Iris pigment epithelial cell (primary cell): ENCODE results near the gene SLC31A1.
"Not testable (repeated sequence)": the region's sequence is repeated elsewhere in the genome, so short reads cannot be mapped to it uniquely, and the experiment has no call there.

Experiments
- DNase-seq: peaks from one replicate; pipeline ENCODE4 v3.0.0-alpha.2; 2011; ENCODE audit warnings: low read depth

SLC31A1 gene

GRCh38 chr9:113266174-113266573 lies 44.8 kb downstream of the SLC31A1 start:
- DNase-seq = peak; percentile 6

- DNase-seq = no peak
These were observed 46.7 kb downstream of the SLC31A1 start for GRCh38 chr9:113267911-113268566.

DNA sequence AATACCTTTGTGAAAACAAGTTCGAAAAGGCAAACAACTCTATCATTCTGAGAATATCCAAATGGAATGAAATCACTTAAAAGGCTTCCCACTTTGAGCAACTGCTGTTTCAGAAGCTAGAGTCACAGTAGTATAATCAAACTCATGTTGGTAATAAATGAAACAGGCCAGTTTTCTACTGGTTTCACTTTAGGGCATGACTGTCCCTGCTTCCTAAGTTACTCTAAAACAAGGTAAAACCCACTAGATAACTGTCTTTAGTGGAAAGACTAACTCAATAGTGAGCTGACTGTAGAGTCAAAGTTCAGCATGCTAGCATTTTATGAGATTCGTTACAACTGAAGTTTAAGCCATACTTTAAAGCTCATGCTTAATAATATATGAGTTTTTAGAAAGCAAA lies 48.0 kb downstream of the SLC31A1 start:
- DNase-seq = no peak

DNA sequence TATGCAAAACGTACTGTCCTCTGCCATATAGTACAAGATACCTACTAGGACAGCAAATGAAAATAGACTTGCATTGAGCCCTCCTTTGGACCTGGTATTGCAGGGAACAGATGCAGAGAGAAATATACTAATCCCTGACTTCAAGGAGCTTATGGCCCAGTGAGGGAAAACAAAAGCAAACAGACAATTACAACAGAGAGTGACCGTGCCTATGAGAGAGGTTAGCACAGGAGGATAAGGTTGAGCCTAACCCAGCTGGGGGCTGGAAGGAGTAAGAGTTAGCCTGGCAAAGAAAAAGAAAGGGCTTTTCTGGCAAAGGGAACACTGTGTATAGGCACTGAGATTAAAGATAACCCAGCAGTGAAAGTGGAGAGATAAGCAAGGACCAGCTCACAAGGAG lies 48.5 kb downstream of the SLC31A1 start:
- DNase-seq = no peak

DNA sequence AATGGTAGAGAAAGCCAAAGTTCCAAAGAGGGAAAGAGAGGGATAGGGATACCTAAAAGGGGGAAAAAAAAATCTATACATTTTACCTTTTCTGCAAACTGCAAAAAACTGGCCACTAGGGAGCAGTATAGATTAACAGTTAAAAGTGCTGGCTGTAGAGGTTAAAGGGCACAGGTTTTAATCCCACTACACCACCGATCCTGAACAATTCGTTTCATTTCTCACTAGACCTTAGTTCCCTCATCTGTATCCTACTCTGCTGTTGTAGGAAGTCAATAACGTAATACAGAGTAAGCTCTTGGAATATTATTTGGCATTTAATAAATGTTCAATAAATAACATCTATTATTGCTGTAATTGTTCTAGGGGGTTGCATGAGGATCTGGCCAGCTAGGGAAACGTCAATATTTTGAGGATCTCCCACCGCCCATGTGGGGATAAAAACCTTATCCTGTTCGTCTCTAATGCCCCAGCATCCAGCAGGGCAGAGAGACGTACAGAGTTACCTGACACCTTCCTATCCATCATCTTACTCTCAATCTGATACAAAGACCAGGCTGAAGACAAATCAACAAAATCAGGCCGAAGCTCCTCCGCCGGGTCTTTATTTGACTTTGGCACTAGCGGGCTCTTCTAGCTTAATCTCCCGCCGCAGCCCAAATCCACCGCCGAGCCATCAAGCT lies 53.3 kb downstream of the SLC31A1 start:
- DNase-seq = peak; percentile 57

- DNase-seq = peak; percentile 99
These were observed 54.1 kb downstream of the SLC31A1 start, which contains the start of the genes CDC26 and PRPF4 for GRCh38 chr9:113275157-113276131. Gene CDC26 (minus strand): TSS chr9:113275572. CDS start chr9:113272507, 3,065 bp downstream. Gene PRPF4 (plus strand): TSS chr9:113275658. CDS start chr9:113275744, 86 bp downstream.

- DNase-seq = no peak
These were observed 57.5 kb downstream of the SLC31A1 start for GRCh38 chr9:113278840-113279239.

DNA sequence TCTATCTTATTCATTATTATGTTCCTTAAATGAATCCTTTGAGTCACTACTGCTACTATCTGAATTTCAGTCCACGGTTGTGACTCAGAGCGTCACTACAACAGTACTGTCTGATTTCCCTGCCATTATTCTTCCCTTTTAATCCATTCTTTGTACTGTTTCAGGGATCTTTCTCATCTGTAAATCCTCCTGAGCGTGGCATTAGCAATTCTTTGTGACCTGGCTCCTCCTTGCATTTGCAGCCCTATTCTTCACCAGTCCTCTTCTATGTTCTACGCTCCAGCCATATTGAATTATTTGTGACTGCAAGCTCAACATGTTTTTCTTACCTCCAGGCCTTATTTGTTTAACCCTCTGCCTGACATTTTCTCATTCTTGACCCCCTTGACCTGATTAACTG lies 60.0 kb downstream of the SLC31A1 start:
- no peak for DNase-seq

DNA sequence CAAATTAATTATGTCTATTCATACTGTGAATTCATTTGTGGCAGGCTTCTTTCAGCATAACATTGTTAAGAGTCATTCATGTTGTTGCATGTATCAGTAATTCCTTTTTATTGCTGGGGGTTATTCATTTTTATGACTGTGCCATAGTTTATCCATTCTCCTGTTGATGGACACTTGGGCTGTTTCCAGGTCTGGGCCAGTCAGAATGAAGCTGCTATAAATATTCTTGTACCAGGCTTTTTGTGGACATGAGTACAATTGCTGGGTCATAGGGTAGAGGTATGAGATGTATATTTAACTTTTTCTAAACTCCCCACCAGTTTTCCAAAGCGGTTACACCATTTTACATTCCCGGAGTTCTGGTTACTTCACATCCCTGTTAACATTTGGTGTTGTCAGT lies 67.7 kb downstream of the SLC31A1 start:
- DNase-seq = no peak

- DNase-seq = peak; percentile 67
These were observed 68.8 kb downstream of the SLC31A1 start for GRCh38 chr9:113290052-113290607.

DNA sequence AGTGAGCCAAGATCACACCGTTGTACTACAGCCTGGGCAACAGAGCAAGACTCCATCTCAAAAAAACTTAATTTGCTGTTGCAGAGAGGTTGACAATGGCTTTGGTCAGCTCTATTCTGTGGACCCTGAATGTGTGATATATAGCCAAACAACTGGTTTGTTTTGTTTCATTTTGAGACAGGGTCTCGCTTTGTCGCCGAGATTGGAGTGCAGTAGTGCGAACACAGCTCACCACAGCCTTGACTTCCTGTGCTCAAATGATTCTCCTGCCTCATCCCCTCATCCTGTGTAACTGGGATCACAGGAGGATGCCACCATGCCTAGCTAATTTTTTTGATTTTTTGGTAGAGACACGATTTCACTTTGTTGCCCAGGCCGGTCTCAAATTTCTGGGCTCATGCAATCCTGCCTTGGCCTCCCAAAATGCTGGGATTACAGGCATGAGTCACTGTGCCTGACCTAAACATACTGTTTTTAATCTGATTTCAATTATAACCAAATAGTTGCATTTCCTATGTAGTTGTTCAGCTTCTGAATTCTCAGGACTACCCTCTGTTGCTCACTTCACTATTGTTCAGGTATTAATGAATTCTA lies 72.0 kb downstream of the SLC31A1 start:
- peak; percentile 47 for DNase-seq

- not testable (repeated sequence) for DNase-seq
These were observed 74.9 kb downstream of the SLC31A1 start for GRCh38 chr9:113296247-113296646.

GRCh38 chr9:113296796-113297558 lies 75.6 kb downstream of the SLC31A1 start:
- no peak for DNase-seq

DNA sequence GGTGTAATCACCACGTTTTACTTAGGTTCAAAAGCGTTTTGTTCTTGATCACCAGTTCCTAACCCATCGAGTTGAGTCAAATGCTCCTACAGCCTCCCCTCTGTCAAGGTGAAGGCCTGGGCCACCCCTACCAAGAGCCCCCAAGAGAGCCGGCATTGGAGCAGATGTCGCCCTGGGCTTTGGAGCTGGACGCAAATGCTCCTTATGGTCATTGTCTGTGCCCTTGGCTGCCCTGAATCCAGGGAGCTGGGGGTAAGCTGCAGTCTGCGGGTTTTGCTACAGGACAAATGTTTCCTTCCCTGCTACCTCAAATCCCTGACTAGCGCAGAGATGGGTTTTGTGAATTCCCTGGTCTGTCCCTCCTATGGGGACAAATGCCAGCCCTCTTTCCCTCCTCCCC lies 77.0 kb downstream of the SLC31A1 start:
- DNase-seq = no peak

DNA sequence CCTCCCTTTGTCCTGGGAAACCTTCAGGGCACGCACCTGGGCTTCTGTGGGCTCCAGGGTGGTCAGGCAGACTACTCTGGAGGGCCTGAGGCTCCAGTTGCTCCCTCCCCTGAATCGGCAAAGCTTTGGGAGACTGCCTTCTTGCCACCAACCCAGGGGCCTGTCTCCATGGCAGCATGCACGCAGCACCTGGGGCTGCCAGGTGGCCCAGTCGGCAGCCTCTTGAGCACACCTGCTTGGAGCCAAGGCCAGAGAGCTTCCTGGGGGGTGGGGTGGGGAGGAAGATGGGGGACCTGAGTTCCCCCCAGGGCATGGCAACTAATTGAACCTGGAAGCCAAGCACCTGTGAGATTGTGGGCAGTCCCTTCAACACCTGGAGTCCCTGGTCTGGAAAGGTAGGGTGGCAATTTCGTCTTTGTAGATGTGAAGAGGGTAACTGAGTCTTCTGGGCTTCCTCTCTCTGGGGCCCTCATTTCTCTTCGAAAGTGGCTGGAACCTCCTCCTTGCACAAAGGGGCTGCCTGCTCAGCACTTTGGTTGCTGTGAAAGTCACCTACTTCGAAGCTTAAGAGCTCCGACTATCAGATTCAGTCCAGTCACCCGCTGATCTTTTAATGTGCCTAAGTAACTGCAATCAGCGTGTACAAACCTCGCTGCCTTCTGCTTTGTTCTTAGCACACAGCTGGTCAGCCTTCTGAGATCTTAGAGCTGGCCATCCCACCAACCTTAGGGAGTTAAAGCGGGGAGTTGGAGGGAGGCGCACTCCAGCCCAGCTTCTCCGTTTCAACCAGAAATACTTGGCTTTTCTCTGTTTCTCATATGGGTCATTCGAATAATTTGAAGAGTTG lies 77.8 kb downstream of the SLC31A1 start:
- DNase-seq = no peak

DNA sequence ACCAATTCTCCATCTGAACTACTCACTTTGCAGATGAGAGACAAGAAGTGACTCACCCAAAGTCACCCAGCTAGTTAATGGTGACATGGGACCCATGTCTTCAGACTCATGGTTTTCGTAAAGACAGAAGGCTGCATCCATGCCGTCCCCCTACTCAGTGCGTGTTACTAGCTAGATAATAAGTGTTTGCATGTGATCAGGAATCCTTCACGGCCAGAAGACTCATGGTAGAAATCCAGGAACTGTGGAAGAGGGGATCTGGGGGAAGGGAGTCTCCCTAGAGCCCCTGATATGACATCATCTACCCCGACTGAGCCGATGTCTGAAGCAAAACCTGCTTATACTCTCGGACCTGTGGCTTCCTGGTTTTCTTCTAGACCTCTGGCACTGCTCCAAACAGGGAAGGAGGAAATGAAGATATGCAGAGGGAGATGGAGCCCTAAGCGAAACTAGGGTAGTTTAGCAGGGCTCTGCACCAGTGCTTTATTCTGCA lies 78.5 kb downstream of the SLC31A1 start:
- no peak for DNase-seq

GRCh38 chr9:113301548-113301947 lies 80.2 kb downstream of the SLC31A1 start:
- no peak for DNase-seq

GRCh38 chr9:113302792-113303418 lies 81.6 kb downstream of the SLC31A1 start, which contains the start of gene RNF183:
Gene RNF183 (minus strand): TSS chr9:113303376. CDS start chr9:113298184, 5,192 bp downstream.
- no peak for DNase-seq

DNA sequence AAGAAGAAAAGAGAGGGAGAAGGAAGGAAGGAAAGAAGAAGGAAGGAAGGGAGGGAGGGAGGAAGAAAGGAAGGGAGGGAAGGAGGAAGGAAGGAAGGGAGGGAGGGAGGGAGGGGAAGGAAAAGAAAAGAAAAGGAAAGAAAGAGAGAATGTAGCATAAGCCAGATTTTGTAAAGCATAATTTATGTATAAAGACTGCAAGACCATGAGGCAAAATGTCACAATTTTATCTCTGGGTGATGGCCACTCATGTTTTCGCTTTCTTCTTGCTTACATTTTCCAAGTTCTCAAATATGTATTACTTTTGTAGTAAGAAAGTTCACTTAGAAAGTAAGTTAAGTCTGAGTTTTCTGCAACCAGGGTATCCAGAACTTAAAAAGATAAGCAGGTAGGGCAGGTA lies 85.2 kb downstream of the SLC31A1 start:
- DNase-seq = no peak
